ENCODE results near the gene IGLL1.
"Not testable (repeated sequence)": the region's sequence is repeated elsewhere in the genome, so short reads cannot be mapped to it uniquely, and the experiment has no call there.

The IGLL1 gene

GRCh38 chr22:23550049-23550650 lies 29.9 kb downstream of the IGLL1 start:
- H3K4me3 ChIP-seq (ENCODE audit: low read length), result no peak overlapping the region
- no peak for TF ChIP-seq CTCF (conservative IDR thresholded peaks at IDR 0.05; ENCODE audit: low read length)
- DNase-seq (ENCODE audit: low read depth), result no peak

GRCh38 chr22:23549198-23549595 lies 30.9 kb downstream of the IGLL1 start:
- H3K4me3 ChIP-seq (ENCODE audit: low read length), result no peak overlapping the region
- TF ChIP-seq CTCF (conservative IDR thresholded peaks at IDR 0.05; ENCODE audit: low read length), result no peak
- DNase-seq (ENCODE audit: low read depth), result no peak

GRCh38 chr22:23548501-23549197 lies 31.4 kb downstream of the IGLL1 start:
- TF ChIP-seq CTCF (conservative IDR thresholded peaks at IDR 0.05; ENCODE audit: low read length), result no peak
- H3K4me3 ChIP-seq (ENCODE audit: low read length), result no peak overlapping the region
- DNase-seq (ENCODE audit: low read depth), result no peak

- no peak for TF ChIP-seq CTCF (conservative IDR thresholded peaks at IDR 0.05; ENCODE audit: low read length)
- H3K4me3 ChIP-seq (ENCODE audit: low read length), result no peak overlapping the region
Observed at GRCh38 chr22:23547818-23548500, 32.1 kb downstream of the IGLL1 start.

GRCh38 chr22:23547382-23547781 lies 32.7 kb downstream of the IGLL1 start:
- H3K4me3 ChIP-seq (ENCODE audit: low read length); DNase-seq (ENCODE audit: low read depth): not testable (repeated sequence)

More at GRCh38 chr22:23547818-23548500, 32.1 kb downstream of the IGLL1 start:
- no peak for DNase-seq (ENCODE audit: low read depth)

GRCh38 chr22:23544852-23545251 lies 35.2 kb downstream of the IGLL1 start:
- no peak overlapping the region for H3K4me3 ChIP-seq (ENCODE audit: low read length)
- TF ChIP-seq CTCF (conservative IDR thresholded peaks at IDR 0.05; ENCODE audit: low read length), result no peak
- DNase-seq (ENCODE audit: low read depth), result no peak

- H3K4me3 ChIP-seq (ENCODE audit: low read length); DNase-seq (ENCODE audit: low read depth): not testable (repeated sequence)
Observed at GRCh38 chr22:23543506-23544000, 36.5 kb downstream of the IGLL1 start.

- no peak for DNase-seq (ENCODE audit: low read depth)
- no peak for TF ChIP-seq CTCF (conservative IDR thresholded peaks at IDR 0.05; ENCODE audit: low read length)
- H3K4me3 ChIP-seq (ENCODE audit: low read length), result no peak overlapping the region
Observed at GRCh38 chr22:23542933-23543332, 37.2 kb downstream of the IGLL1 start.

- H3K4me3 ChIP-seq (ENCODE audit: low read length); DNase-seq (ENCODE audit: low read depth): not testable (repeated sequence)
Observed at GRCh38 chr22:23542391-23542790, 37.7 kb downstream of the IGLL1 start.

All from AG10803 (cell line).